ENCODE results near the gene FBXO9.

DNA sequence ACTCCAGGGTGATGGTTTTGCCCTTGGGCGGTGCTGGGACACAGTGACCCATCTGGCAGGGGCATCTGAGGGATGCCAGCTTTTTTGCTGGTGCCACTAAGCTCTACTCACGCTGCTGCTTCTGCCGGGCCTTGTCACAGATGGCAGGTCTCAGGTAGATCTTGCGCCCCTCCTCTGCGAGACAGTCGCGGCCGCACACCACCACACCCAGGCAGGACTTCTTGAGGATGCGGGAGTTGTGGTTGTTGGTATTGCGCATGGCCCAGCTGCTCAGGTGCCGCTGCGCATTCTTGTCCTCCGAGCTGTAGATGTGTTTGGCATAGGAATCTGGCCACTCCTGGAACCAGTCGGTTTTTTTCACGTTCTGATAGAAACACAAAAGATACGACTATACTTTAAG is 68.8 kb downstream of the FBXO9 start:
- no peak for TF ChIP-seq SIN3A (IDR thresholded peaks at IDR 0.05; ENCODE audit: borderline replicate concordance, insufficient read depth, low read length)
- TF ChIP-seq, protein P1, sequence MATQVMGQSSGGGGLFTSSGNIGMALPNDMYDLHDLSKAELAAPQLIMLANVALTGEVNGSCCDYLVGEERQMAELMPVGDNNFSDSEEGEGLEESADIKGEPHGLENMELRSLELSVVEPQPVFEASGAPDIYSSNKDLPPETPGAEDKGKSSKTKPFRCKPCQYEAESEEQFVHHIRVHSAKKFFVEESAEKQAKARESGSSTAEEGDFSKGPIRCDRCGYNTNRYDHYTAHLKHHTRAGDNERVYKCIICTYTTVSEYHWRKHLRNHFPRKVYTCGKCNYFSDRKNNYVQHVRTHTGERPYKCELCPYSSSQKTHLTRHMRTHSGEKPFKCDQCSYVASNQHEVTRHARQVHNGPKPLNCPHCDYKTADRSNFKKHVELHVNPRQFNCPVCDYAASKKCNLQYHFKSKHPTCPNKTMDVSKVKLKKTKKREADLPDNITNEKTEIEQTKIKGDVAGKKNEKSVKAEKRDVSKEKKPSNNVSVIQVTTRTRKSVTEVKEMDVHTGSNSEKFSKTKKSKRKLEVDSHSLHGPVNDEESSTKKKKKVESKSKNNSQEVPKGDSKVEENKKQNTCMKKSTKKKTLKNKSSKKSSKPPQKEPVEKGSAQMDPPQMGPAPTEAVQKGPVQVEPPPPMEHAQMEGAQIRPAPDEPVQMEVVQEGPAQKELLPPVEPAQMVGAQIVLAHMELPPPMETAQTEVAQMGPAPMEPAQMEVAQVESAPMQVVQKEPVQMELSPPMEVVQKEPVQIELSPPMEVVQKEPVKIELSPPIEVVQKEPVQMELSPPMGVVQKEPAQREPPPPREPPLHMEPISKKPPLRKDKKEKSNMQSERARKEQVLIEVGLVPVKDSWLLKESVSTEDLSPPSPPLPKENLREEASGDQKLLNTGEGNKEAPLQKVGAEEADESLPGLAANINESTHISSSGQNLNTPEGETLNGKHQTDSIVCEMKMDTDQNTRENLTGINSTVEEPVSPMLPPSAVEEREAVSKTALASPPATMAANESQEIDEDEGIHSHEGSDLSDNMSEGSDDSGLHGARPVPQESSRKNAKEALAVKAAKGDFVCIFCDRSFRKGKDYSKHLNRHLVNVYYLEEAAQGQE (IDR thresholded peaks at IDR 0.05; ENCODE audit: insufficient read depth in 1 of 2, low read depth in 2 of 2, low read length in 2 of 2) = no peak
- TF ChIP-seq TAF1 (IDR thresholded peaks at IDR 0.05; ENCODE audit: borderline replicate concordance, insufficient read depth, low read length) = no peak

Measured in PFSK-1 (cell line).